Measurements from ENCODE around the gene LCLAT1.

DNA sequence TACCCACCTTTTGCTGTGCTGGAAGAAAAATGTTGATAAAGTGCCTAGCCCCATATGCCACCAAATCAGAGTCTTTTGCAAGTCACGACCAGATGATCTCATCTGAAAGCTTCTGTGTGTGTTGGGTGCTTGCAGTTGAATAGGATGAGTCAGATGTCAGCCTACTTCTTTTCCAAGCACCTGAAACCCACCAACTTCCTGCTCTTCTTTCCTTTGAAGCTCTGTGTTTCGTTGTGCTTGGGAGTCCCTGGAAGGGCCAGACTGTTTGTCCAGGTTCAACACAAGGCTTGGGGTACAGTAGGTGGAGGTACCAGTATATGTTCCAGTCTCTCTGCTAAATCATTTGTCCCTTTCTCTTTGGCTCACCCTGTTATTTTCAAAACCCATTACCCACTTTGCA lies 36.8 kb upstream of the LCLAT1 start:
- TF ChIP-seq, protein P1, sequence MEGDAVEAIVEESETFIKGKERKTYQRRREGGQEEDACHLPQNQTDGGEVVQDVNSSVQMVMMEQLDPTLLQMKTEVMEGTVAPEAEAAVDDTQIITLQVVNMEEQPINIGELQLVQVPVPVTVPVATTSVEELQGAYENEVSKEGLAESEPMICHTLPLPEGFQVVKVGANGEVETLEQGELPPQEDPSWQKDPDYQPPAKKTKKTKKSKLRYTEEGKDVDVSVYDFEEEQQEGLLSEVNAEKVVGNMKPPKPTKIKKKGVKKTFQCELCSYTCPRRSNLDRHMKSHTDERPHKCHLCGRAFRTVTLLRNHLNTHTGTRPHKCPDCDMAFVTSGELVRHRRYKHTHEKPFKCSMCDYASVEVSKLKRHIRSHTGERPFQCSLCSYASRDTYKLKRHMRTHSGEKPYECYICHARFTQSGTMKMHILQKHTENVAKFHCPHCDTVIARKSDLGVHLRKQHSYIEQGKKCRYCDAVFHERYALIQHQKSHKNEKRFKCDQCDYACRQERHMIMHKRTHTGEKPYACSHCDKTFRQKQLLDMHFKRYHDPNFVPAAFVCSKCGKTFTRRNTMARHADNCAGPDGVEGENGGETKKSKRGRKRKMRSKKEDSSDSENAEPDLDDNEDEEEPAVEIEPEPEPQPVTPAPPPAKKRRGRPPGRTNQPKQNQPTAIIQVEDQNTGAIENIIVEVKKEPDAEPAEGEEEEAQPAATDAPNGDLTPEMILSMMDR (IDR thresholded peaks at IDR 0.05), result no peak
- no peak for TF ChIP-seq EZH2 (IDR thresholded peaks at IDR 0.05; ENCODE audit: borderline replicate concordance, insufficient read depth, low read depth, low read length, poor library complexity, severe bottlenecking)

Measured in B cell (primary cell).